ENCODE data around the gene PER3. TPM values are rescaled to one million over a fixed set of nuclear protein-coding genes. Genes with fewer than 3 reads are reported as not detected.
A peak's percentile ranks its signal among the peaks of the same experiment; 100 is the strongest.

PER3 gene
- total and polyA plus RNA-seq, 10 of the 15 experiments (the other 5 are each of a cell fraction or from before 2014, with no cell fraction given): 0.06 to 0.64 (median 0.13) TPM; not detected in 1

GRCh38 chr1:7808253-7808844, 24.3 kb downstream of the PER3 start:
- TF ChIP-seq SMC3 (IDR thresholded peaks at IDR 0.05; ENCODE audit: borderline replicate concordance, low read length): peak; percentile 49; the same call in 1 of the 2 replicates
- peak; percentile 55 for TF ChIP-seq RAD21 (IDR thresholded peaks at IDR 0.05; ENCODE audit: insufficient read depth, low read depth, low read length)
- no peak for TF ChIP-seq CBFB (IDR thresholded peaks at IDR 0.05; ENCODE audit: low read depth)
- TF ChIP-seq, protein P1, sequence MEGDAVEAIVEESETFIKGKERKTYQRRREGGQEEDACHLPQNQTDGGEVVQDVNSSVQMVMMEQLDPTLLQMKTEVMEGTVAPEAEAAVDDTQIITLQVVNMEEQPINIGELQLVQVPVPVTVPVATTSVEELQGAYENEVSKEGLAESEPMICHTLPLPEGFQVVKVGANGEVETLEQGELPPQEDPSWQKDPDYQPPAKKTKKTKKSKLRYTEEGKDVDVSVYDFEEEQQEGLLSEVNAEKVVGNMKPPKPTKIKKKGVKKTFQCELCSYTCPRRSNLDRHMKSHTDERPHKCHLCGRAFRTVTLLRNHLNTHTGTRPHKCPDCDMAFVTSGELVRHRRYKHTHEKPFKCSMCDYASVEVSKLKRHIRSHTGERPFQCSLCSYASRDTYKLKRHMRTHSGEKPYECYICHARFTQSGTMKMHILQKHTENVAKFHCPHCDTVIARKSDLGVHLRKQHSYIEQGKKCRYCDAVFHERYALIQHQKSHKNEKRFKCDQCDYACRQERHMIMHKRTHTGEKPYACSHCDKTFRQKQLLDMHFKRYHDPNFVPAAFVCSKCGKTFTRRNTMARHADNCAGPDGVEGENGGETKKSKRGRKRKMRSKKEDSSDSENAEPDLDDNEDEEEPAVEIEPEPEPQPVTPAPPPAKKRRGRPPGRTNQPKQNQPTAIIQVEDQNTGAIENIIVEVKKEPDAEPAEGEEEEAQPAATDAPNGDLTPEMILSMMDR (IDR thresholded peaks at IDR 0.05 in 2 of 3, conservative IDR thresholded peaks at IDR 0.05 in 1 of 3; ENCODE audit: control insufficient read depth in 2 of 3, extremely low read depth in 1 of 3, insufficient read depth in 1 of 3, low read depth in 3 of 3, low read length in 3 of 3): peak; percentile 42 to 57 (median 48); a peak in 5 of 6 replicates
- no peak overlapping the region for H2AFZ ChIP-seq (ENCODE audit: control insufficient read depth, low read depth, low read length)
- FAIRE-seq: no peak
- no peaks in the 10 kb centered on the region for H3K27me3 ChIP-seq (replicated peaks in 1 of 2; ENCODE audit: control insufficient read depth in 2 of 2, insufficient read depth in 2 of 2, low read length in 1 of 2)
- ChIA-PET SMC1A (ENCODE audit: uncharacterized antibody, unreplicated experiment) (interaction anchor here (0.8 to 2.1 kb wide), 5 partner anchors 91 to 206 kb away, joined by 3 to 9 read pairs (median 3); no protein-coding TSS in a partner anchor), POLR2A (no interaction called here), RAD21 (ENCODE audit: unreplicated experiment) (interaction anchor here (0.9 to 1.1 kb wide), 7 partner anchors 13 to 210 kb away, joined by 3 to 10 read pairs (median 3); no protein-coding TSS in a partner anchor), CTCF (interaction anchor here (0.6 to 1.7 kb wide), 11 partner anchors 10 to 206 kb away, joined by 3 to 24 read pairs (median 3); no protein-coding TSS in a partner anchor)
- DNase-seq (ENCODE audit: low read depth, low spot score): no peak
- BruUV-seq (replicated peaks): no TSS peak
- no peaks in the 10 kb centered on the region for H3K4me1 ChIP-seq (ENCODE audit: control insufficient read depth, insufficient read depth, low read length)
- no peaks in the 10 kb centered on the region for H3K79me2 ChIP-seq (ENCODE audit: control insufficient read depth, insufficient read depth, low read length)
- no peak overlapping the region for H3K4me3 ChIP-seq
- no peaks in the 10 kb centered on the region for H4K20me1 ChIP-seq (ENCODE audit: control insufficient read depth, insufficient read depth)
- H3K4me2 ChIP-seq (ENCODE audit: control insufficient read depth, insufficient read depth): no peak overlapping the region
- H3K27ac ChIP-seq (ENCODE audit: control insufficient read depth, insufficient read depth): no peak overlapping the region
- intact Hi-C loops (cut with micrococcal nuclease; ENCODE audit: unreplicated experiment) (loop anchor here (5.0 kb wide), 1 partner anchor 94 kb away; no protein-coding TSS in a partner anchor), in situ Hi-C loops (cut with MboI) (no loop called here)
- peaks cover 2% of the 10 kb centered on the region; the same call in 2 of the 3 replicates for H3K9me3 ChIP-seq (replicated peaks; ENCODE audit: control insufficient read depth, insufficient read depth, low read length)
- no peaks in the 10 kb centered on the region for H3K36me3 ChIP-seq (ENCODE audit: control insufficient read depth in 2 of 2, insufficient read depth in 2 of 2, low read length in 1 of 2)
- no peak overlapping the region for H3K9ac ChIP-seq (ENCODE audit: control insufficient read depth, insufficient read depth, low read length)
- ATAC-seq: peak; percentile 73
- WGBS (ENCODE audit: insufficient coverage, insufficient replicate concordance, low lambda C conversion rate, missing lambda C conversion rate): 4% methylated on average over 1 of the region's 1 CpG
